NB4 (cell line): ENCODE results near the gene AFAP1L2.

ENCODE experiments used
- MAX ChIP-seq: IDR thresholded peaks from 2 replicates; pipeline ENCODE4 v1.6.1; 2011; ENCODE audit warnings: low read depth, low read length
- MYC ChIP-seq: IDR thresholded peaks from 2 replicates; pipeline ENCODE4 v1.6.1; 2011; ENCODE audit warnings: low read depth, low read length
- POLR2A ChIP-seq: IDR thresholded peaks from 2 replicates; pipeline ENCODE4 v1.6.1; 2011; ENCODE audit warnings: mild to moderate bottlenecking; ENCODE audit not compliant: insufficient read length; ENCODE audit errors: extremely low read depth
- TF ChIP-seq, protein P1 (sequence below): IDR thresholded peaks from one replicate; pipeline ENCODE4 v1.5.1; 2012; ENCODE audit warnings: low read depth, low read length

GRCh38 chr10:114284346-114285071, 119.8 kb downstream of the AFAP1L2 start:
- TF ChIP-seq, protein P1, sequence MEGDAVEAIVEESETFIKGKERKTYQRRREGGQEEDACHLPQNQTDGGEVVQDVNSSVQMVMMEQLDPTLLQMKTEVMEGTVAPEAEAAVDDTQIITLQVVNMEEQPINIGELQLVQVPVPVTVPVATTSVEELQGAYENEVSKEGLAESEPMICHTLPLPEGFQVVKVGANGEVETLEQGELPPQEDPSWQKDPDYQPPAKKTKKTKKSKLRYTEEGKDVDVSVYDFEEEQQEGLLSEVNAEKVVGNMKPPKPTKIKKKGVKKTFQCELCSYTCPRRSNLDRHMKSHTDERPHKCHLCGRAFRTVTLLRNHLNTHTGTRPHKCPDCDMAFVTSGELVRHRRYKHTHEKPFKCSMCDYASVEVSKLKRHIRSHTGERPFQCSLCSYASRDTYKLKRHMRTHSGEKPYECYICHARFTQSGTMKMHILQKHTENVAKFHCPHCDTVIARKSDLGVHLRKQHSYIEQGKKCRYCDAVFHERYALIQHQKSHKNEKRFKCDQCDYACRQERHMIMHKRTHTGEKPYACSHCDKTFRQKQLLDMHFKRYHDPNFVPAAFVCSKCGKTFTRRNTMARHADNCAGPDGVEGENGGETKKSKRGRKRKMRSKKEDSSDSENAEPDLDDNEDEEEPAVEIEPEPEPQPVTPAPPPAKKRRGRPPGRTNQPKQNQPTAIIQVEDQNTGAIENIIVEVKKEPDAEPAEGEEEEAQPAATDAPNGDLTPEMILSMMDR: no peak
- TF ChIP-seq MAX (no peak), POLR2A (no peak), MYC (no peak)
